GM19025 (cell line): ENCODE measurements around the gene SH3PXD2A.

Experiments
- ATAC-seq: cut with Tn5 transposase; IDR thresholded peaks from one replicate; pipeline ENCODE4 v1.9.1; 2021; ENCODE audit warnings: mild to moderate bottlenecking, low read depth, moderate library complexity; ENCODE audit not compliant: unreplicated experiment

Gene SH3PXD2A

GRCh38 chr10:103855424-103855823, at the start of gene SH3PXD2A:
SH3PXD2A (minus strand) TSS chr10:103855576; CDS start chr10:103855266, 310 bp downstream.
- no peak for ATAC-seq

GRCh38 chr10:103901299-103901698, 45.9 kb upstream of the SH3PXD2A start:
- ATAC-seq, result no peak

- ATAC-seq, result no peak
Observed at GRCh38 chr10:103899312-103899711, 43.9 kb upstream of the SH3PXD2A start.

DNA sequence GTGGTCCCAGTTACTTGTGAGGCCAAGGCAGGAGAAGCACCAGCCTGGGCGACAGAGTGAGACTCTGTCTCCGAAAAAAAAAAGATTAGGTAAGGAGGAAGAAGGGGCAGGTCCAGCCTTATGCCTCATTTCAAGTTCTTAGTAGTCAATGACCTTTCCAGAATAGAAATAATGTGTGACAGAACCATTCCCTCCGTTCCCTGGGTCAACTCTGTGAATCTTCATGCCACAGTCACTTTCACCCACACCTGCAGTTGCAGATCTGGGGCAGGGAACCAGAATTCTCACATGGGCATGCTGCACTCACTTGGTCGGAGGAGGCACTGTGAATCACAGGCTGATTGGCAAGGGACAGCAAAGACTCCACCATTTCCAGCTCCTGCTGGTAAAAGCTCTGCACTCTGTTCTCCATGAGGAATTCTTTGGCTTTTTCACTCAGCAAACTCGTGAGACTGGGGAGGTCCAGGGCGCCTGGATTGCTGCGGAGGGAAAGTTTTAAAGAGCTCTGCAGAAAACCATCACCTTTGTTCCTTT, 41.9 kb upstream of the SH3PXD2A start:
- no peak for ATAC-seq

GRCh38 chr10:103896225-103896624, 40.8 kb upstream of the SH3PXD2A start:
- no peak for ATAC-seq

DNA sequence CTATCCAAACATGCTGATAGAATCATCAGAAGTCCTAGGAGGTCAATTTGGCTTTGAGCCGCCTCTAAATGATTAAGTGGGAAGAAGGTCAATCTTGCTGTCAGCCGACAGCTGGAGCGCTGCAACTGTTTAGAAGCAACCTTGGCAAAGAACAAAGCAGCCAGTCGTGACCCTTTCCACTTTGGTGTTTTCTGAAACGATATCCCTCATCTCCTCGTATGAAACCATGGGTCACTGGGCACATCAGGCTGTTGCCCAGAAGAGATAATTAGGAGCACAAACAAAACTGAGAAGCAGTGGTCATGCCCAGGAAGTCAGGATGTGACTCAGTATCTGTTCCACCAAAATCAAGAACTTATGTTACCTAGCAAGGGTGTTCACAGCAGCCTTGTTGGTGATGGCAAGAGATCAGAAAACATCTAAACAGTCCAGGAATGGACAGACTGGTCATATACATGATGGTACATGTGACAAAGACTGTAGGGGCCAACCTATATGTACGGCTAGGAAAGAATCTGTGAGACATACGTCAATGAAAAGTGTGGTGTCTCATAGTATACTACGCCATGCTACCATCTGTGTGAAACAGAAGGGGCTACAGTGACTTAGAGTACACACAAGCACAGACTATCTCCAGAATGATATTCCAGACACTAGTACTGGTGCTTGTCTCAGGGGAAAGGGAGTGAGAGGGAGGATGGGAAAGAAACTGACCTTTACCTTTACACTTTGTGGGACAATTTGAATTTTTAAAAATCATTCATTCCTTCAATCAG, 40.2 kb upstream of the SH3PXD2A start:
- no peak for ATAC-seq

DNA sequence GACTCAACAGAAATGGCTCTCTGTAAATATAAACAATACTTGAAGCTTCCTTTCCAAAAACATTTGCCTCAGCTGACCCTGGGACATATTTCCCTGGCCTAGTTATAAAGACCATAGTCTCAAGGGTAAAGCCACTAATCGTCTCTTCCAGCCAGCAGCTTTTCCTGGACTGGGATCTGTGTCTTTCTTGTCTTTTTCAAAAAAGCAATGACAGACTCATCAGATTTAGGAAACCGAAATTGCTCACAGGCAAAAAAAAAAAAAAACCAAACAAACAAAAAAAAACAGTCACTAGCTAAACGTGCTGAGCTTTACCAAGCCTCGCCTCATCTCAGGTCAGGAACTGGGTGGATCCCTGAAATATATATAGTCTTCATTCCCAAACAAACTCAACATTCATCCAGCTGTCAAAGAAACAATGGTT, 39.1 kb upstream of the SH3PXD2A start:
- ATAC-seq, result no peak

DNA sequence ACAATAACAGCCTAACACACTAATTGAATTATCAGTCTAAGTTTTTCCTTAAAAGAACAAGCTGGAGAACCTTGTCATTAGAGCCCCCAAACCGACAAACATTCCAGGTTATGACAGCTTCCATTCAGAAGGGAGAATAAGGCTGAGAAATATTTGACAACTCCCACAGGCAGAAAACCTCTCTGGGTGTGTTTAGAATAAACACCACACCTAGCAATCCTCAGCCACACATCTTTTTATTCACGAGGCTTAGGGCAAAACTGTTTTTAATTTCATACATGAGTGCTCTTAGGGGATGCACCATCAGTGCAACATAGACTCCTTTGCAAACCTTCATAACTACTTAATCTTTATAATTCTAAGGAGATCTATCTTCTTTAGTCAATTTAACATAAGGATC, 38.4 kb upstream of the SH3PXD2A start:
- no peak for ATAC-seq

DNA sequence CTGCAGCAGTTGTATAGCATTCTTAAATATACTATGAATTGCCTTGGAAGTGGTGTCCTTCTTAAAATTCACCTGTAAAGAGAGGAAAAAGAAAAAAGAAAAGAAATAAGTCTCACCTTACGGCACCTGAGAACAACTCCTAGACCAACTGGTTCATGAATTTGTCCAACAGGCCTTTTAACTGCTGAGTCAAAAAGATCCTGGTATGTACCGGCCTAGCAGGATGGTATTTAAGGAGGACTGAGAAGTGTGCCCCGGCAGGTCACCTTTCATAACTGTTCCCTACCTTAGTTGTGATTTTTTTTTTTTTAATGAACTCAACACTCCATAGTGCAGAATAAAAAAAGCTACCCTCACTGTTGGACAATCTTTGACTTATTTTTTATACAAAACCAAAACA, 36.8 kb upstream of the SH3PXD2A start:
- ATAC-seq, result no peak

GRCh38 chr10:103890688-103891087, 35.3 kb upstream of the SH3PXD2A start:
- ATAC-seq, result no peak

- no peak for ATAC-seq
Observed at GRCh38 chr10:103890194-103890658, 34.9 kb upstream of the SH3PXD2A start.

- no peak for ATAC-seq
Observed at GRCh38 chr10:103889121-103889720, 33.8 kb upstream of the SH3PXD2A start.

DNA sequence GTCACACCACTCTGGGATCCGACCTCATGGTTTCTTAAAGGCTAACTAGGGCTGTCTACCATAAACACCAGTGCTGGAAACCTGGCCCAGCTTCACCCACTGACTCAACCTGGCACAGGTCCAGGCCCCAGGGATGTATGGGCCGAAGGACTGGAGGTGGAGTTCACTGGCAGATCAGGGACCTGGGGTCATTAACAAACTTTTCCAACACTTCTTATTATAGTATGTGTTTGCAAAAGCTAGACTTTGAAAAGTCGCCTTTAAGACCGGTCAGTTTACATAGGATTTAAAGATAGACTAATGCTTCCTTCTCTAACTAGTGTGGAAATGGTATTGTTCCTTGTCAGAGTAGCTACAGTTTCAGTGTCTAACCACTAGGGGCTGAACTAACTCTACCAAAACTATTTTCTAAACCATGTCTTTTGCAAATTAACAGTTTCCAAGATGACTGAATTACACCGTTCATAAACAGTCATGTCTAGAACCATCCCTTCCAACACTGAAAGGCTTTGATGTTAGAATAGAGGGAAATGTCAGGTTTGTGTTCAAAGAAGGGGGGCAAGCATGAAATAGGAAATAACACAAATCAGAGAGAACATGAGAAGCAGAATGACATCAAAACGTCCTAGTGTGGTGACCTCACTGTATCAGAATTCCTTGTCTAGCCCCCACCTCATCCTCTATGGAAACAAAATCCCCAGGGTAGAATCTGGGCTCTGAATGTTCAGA, 32.9 kb upstream of the SH3PXD2A start:
- ATAC-seq, result no peak

GRCh38 chr10:103885617-103886016, 30.2 kb upstream of the SH3PXD2A start:
- ATAC-seq, result no peak

DNA sequence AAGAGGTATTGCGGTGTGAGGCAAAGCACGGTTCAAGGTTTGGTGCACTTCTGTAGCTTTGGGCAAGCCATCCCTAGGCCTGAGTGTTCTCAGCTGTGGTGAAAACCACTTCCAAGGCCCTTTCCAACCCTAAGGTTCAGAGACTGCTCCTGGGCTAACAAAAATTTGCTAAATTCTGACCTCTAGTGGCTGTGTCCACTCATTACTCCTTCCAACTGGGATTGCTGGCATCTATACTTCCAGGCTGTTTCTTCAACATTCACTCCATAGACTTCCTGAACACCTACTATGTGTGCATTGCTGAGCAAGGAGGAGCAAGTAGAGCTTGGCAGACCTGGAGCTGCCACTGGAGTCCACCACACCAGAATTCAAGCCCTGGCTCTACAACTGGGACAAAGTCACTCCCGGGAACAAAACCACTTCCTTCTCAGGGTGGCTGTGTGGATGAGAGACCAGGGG, 29.3 kb upstream of the SH3PXD2A start:
- no peak for ATAC-seq

DNA sequence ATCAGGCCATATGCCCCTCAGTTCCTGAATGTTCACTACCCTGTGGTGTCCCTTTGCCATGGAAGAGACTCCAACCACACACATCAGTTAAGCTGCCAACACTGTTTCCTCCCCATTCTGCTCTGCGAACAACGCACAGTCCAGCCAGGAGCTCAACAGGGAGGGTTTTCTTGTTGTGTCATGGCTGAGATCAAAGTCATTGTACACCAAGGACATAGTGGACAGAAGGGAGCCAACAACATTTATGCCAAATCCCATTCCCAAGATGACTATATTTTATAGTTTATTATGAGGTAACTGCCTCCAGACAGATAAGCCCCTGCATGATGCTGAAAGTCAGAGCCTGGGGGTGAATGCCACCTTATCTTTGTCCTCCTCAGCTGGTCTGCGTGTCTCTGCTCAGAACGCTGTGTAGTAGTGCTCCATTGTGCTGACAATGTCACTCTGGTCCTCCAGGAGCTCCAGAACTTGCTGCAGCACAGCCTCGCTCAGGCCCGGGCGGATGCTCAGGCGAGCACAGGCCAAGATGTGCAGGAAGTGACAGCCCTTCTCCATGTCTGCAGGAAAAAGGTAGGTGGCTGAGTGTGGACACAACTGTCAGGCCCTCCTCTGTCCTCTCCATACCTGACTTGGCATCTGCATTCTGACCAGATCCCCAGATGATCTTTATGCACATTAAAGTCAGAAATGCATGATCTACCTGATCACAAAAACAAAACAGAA, 27.1 kb upstream of the SH3PXD2A start:
- ATAC-seq, result no peak

DNA sequence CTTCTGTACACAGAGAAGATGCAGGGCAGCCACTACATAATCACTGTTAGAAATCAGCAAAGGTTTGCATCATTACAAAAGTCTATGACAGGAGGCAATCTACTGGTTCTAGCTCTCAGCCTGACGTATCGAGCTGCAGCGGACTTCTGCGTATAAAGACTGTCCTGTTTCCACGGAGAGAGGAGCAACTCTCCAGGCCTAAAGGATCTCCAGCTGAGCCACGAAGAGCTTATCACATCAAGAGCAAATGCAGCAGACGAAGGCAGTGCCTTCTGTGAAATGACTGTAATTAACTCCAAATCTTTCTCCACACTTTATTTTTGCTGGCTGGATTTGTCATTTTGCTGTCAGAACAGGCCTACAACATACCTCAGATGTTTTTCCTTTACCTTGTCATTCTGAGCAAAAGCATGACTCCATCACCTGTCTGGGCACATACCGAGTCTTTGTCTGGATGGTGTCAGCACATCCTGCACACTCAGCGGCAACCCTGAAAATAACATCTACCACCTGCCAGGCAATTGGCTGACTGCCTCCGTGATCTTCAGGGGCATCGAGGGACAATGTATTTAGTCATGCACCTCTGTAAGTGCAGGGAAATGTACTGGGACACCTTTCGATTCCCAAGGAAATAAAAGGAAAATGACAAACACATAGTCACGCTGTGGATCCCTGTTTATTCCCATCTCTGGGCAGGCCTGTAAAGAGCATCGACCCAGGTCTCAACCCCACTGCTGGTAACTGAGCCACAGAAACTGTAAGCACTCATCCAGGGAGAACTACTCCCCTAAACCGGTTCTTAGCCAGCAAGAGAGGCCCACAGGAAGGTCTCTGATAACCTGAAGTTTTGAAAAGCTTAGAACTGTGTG, 26.3 kb upstream of the SH3PXD2A start:
- no peak for ATAC-seq

GRCh38 chr10:103879831-103880230, 24.5 kb upstream of the SH3PXD2A start:
- no peak for ATAC-seq

GRCh38 chr10:103879409-103879808, 24.0 kb upstream of the SH3PXD2A start:
- ATAC-seq, result no peak
